Body of pancreas (tissue), 4 donors: ENCODE measurements around the gene NKIRAS2.

Experiments
- POLR2A ChIP-seq, 3 donors: fragments of 450-650 bp; IDR thresholded peaks; one replicate each; pipeline ENCODE4 v1.6.1; 2016; ENCODE audit warnings: antibody characterized with exemption in 3 of 3, mild to moderate bottlenecking in 2 of 3
- TF ChIP-seq, protein P1 (sequence below), 7 experiments: fragments of 450-650 bp in 4 of 7; fragments of 200-600 bp in 3 of 7; sonication (generic) in 3 of 7; IDR thresholded peaks; one replicate each; pipeline ENCODE4 v1.5.1; 2016 to 2019; ENCODE audit warnings: antibody characterized with exemption in 7 of 7

DNA sequence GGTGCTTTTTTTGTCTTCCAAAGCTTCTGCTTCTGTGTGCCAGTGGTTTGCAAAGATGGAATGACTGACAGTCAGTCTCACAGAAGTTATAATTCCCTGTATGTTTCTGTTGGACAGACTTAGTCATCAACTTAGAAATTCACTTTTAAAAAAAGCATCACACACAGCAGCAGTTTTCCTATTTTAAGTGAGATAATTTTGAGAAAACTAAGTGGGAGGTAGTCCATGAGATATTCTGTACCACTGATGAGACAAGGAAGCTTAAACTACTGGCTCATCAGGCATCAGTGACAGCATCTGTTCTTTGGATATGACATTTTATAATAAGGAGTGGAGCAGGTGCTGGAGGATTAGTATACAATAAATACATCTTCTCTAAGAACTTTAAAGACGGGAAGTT, 33.3 kb upstream of the NKIRAS2 start:
- TF ChIP-seq, protein P1, sequence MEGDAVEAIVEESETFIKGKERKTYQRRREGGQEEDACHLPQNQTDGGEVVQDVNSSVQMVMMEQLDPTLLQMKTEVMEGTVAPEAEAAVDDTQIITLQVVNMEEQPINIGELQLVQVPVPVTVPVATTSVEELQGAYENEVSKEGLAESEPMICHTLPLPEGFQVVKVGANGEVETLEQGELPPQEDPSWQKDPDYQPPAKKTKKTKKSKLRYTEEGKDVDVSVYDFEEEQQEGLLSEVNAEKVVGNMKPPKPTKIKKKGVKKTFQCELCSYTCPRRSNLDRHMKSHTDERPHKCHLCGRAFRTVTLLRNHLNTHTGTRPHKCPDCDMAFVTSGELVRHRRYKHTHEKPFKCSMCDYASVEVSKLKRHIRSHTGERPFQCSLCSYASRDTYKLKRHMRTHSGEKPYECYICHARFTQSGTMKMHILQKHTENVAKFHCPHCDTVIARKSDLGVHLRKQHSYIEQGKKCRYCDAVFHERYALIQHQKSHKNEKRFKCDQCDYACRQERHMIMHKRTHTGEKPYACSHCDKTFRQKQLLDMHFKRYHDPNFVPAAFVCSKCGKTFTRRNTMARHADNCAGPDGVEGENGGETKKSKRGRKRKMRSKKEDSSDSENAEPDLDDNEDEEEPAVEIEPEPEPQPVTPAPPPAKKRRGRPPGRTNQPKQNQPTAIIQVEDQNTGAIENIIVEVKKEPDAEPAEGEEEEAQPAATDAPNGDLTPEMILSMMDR (IDR thresholded peaks at IDR 0.05) = no peak
- TF ChIP-seq POLR2A (IDR thresholded peaks at IDR 0.05) = no peak
